ENCODE measurements around the gene MEI1.

MEI1 gene

GRCh38 chr22:41842996-41843970, 144.0 kb downstream of the MEI1 start:
- no peak for DNase-seq (ENCODE audit: low spot score)

GRCh38 chr22:41844036-41844435, 144.7 kb downstream of the MEI1 start:
- DNase-seq (ENCODE audit: low spot score): no peak

GRCh38 chr22:41844513-41844912, 145.2 kb downstream of the MEI1 start:
- no peak for DNase-seq (ENCODE audit: low spot score)

GRCh38 chr22:41845380-41846267, 146.3 kb downstream of the MEI1 start:
- DNase-seq (ENCODE audit: low spot score): no peak

- DNase-seq (ENCODE audit: low spot score): no peak
Observed at GRCh38 chr22:41846268-41846987, 147.1 kb downstream of the MEI1 start.

GRCh38 chr22:41847300-41847699, 148.0 kb downstream of the MEI1 start:
- no peak for DNase-seq (ENCODE audit: low spot score)

GRCh38 chr22:41848468-41848867, 149.2 kb downstream of the MEI1 start:
- no peak for DNase-seq (ENCODE audit: low spot score)
